Stimulated activated CD4-positive, alpha-beta T cell treated with anti-CD3 and anti-CD28 coated beads, Interleukin-12 subunit alpha, Interleukin-12 subunit beta, amount 100 ng/mL, for 4 hours (primary cell): ENCODE results near the gene P2RX6.
"Not testable (repeated sequence)": the region's sequence is repeated elsewhere in the genome, so short reads cannot be mapped to it uniquely, and the experiment has no call there.

Experiments used
- DNase-seq: peaks from one replicate; pipeline ENCODE4 v3.0.0-alpha.2; 2020

Gene P2RX6

DNA sequence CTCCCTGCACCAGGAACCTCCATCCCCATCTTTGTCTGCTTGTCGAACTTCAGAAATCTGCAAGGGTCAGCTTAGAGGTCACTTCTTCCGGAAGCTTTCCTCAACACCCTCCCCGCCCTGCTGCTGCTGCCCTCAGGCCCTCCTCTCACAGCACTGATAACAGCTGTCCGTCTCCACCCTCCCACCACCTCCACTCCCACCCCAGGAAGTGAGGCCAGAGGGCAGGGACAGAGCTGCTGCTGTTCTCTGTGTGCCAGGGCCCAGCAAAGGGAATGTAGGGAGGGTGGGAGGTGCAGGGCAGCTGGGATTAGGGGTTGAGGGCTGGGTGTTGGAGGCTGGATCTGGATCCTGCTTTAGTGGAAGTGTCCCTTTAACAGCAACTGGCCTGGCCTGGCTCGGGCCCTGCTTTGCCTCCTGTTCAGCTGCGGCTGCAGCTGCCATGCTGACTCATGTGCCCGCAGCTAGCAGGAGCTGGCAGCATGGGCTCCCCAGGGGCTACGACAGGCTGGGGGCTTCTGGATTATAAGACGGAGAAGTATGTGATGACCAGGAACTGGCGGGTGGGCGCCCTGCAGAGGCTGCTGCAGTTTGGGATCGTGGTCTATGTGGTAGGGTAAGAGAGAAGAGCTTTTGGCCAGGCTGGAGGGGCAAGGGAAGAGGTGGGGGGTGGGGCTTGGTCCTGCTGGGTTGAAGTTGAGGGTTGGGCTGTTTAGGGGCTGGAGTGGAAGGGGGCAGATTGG is at the start of gene P2RX6:
P2RX6 (plus strand) TSS at position 440 of the 740 bp plus-strand sequence; CDS start at position 450, 10 bp downstream.
- no peak for DNase-seq

DNA sequence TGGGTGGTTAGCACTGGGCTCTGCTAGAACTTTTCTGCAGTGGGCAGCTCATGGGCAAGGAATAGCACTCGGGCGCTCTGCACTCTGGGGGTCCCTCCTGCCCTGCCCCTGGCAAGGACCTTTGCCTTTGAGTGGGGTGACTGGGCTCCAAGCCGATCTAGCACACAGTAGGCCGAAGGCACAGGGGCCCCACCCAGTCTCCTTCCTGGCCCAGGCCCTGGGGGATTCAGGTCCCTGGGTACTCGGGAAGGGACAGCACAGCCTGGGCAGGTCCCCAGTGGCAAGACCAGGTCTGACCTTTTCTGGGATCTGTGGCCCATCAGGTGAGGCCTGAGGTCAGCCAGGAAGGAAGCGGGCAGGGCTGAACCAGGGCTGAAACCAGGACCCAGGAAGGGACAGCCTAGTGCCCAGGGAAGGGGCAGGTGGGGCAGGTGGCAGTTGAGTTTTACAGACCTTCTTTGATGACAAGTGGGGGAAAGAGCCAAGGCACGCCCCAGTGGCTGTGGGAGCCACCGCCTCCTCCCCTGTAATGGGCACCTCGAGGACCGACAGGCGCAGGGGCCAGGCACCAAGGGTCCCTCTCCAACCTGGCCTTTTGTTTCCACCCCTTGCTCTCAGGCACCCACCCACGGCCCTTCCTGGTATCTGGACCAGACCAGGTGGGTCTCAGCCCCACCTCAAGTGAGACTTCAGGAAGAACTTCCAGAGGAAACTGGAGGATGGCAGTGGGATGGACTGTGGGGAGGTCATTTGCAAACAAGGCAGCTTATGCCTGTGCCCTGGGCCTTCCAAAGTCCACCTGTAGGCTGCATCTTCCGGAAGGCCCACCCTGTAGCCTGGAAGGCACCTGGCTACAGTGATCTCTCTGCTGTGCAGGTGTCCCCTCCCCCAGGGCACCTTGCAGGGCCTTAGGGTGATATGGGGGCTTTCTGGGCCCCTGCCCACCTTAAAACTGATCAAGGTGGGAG is 48.8 kb upstream of the P2RX6 start:
- DNase-seq, result no peak

DNA sequence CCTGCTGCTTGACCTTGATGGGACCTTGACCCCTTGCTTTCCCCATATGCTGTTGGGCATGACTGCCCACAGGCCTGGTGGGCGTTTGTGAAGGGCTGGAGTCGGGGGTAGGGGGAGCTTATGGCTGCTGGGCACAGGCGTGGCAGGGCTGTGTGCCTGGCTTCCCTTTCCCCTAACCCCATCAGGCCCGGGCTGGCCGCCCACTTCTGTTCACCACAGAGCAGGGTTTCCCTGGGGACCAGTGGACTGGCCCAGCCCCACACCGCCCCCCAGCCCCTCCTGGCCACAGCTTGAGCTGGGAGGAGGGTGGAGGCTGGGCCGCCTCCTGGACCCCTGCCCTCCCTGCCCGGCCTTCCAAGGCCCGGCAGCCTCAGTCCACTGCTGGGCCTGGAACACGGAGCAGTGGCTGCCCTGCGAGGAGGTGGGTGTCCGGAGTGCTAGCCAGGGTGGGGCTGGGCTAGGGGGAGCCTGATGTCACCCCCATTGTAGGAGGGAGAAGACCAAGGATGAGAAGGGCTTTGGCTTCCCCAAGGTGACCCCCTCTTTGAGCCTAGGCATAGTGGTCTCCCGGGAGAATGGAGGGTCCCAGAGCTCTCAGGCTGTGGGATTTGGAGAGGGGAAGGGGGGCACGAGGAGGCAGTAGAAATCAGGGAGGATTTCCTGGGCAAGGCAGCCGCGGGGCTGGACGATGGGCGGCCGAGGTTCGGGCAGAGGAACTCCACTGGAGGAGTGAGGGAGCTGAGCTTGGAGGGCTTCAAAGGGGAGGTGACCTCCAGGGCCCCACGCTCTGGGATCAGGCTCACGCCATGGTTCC is 47.9 kb upstream of the P2RX6 start, which contains the start of gene AIFM3:
AIFM3 (plus strand) TSS at position 373 of the 814 bp plus-strand sequence. CDS start 690 bp downstream, outside the sequence.
- no peak for DNase-seq

DNA sequence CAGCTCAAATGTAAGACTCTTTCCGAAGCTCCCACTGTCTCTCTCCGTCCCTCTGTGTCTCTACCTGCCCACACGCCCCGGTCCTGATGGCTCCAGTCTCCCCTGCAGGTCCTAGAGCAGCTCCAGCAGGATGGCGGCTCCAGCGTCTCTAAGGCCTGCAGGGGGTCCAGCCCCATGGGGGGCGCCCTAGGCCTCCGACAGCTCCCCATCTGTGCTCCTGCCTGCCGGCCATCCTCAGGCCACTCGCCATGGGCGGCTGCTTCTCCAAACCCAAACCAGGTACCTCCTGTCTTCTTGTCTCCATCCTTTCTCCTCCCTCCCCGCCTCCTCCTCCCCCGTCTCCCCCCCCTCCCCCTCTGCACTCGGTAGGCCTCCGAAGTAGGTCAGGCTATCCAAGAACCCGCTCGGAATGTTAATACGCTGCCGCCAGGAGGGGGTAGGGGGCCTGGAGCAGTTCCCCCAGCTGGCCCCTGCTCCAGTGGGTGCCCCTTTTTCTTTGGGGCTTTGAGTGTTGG is 47.2 kb upstream of the P2RX6 start:
- DNase-seq, result no peak

DNA sequence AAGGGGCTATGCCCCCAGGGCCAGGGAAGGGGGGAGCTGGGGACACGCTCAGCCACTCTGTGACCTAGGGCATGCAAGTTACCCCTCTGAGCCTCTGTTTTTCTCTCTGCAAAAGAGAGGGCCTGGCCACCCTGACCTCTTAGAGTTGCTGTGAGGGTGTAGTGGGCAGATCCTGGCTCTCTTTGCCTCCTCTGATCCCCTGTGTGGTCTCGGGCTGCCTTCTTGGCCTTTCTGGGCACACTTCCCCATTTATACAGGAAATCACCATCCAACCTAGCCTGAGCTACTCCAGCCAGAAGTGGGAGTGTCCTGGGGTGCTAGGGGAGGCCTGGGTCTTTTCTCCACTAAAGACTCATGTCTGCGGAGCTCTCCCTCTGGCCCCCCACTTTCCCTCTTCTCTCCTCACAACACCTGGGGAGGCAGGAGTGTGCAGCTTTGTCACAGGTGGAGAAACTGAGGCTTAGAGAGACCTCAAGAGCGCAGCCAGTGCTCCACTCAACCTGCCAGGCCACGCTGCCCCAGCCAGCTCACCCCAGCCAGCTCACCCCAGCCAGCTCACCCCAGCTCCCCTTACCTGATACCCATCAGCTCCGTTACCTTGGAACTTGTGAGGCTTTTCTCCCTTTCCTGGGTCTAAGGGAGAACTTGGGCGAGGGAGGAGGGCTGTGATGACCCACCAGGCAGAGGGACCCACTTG is 46.5 kb upstream of the P2RX6 start:
- DNase-seq, result no peak

DNA sequence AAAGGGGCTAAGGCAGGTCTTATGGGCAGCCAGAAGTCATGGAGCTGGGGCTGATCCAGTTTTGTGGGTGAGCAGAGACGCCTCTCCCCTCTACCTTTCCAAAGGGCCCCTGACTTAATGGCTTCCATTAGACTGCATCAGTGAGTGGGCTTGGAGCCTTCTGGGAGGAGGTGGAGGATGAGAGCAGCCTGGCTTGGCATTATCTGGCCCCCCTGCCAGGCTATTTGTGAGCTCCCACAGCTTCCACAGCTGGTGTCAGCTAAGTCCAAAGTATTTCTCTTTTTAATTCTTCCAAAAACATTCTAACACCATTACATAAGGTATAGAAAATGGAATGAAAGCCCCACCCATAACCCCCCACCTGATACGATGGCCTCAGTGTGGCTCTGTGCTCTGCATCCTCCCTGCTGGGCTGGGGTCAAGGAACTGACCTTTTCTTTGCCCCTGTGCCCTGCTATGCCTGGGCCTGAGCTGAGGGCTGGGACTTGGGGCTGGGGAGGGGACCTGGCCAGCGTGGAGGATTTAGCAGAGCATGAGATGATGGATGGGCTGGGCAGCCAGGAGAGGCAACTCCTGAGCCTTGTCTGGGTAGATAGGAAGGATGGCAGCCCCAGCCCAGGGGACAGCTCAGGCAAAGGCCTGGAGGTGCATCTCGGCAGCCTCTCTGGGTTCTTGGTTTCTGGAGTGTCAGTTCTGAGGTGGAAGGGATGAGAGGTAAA is 43.9 kb upstream of the P2RX6 start:
- DNase-seq, result no peak

DNA sequence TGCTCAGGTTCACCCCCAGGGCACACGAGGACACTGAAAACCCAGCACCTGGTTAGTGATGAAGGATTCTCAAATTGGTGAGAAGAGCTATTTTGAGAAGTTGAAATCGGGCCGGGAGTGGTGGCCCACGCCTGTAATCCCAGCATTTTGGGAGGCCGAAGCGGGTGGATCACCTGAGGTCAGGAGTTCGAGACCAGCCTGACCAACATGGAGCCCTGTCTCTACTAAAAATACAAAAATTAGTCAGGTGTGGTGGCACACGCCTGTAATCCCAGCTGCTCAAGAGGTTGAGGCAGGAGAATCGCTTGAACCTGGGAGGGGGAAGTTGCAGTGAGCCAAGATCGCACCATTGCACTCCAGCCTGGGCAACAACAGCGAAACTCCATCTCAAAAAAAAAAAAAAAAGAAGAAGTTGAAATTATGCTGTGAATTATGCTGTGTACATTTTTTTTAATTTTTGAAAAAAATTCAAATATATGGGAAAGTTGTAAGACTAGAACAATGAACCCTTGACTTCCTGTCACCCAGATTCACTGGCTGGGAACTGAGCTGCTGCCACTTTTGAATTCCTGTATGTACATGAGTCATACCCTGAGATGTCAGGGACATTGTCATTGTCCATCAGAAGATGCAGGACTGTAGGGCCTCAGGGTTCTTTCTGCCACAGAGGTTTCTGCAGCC is 42.8 kb upstream of the P2RX6 start:
- DNase-seq, result not testable (repeated sequence)

DNA sequence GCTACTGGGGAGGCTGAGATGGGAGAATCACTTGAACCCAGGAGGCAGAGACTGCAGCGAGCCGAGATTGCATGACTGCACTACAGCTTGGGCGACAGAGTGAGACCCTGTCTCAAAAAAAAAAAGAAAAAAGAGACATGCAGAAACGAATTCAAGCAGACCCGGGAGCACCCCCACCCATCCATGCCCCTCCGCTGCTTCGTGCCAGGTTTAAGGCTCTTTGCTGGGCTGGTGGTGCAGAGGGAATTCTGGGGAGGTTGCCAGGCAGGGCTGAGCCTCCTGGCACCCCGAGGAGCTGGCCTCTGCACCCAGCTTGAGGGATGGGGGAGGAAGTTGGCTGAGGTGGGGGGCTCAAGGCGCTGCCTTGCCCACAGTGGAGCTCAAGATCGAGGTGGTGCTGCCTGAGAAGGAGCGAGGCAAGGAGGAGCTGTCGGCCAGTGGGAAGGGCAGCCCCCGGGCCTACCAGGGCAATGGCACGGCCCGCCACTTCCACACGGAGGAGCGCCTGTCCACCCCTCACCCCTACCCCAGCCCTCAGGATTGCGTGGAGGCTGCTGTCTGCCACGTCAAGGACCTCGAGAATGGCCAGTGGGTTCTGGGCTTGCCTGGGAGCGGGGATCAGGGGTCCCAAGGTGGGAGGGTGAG is 41.9 kb upstream of the P2RX6 start:
- DNase-seq, result no peak

DNA sequence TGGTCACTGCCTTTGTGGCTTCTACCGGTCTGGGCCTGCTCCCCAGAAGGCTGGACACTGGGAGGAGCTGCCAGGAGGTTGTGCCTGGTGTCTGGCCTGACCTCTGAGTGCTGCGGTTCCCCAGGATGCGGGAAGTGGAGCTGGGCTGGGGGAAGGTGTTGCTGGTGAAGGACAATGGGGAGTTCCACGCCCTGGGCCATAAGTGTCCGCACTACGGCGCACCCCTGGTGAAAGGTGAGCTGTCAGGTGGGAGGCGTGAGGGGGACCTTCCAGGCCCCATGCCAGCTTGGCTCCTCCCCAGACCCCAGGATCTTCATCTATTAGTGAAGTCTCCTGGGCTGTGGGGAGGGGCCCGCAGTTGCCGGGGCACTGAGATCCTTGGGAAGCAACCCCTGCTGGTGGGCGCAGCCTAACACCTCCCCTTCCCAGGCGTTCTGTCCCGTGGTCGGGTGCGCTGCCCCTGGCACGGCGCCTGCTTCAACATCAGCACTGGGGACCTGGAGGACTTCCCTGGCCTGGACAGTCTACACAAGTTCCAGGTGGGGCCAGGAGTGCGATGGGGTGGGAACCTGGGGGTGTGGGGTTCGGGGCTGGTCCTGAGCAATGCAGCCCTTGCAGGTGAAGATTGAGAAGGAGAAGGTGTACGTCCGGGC is 41.2 kb upstream of the P2RX6 start:
- no peak for DNase-seq

DNA sequence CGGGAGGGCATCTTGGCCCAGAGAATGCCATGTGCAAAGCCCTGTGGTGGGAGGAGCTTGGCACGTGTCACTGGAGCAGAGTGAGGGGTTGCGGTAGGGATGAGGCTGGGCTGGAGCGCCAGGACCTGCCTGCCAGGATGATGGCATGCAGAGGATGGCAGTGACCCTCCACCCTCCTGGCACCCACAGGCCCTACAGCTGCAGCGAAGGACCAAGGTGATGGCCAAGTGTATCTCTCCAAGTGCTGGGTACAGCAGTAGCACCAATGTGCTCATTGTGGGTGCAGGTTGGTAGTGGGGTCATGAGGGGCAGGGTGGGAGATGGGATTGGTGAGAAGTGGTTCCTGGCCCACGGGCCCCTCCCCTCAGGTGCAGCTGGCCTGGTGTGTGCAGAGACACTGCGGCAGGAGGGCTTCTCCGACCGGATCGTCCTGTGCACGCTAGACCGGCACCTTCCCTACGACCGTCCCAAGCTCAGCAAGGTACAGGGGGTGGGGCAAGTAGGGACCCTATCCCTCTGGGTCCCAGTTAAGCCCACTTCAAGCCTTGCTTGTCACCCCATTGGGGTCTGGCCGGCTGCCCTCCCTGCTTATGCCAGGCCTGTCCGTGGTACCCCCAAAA is 40.5 kb upstream of the P2RX6 start:
- DNase-seq, result no peak

DNA sequence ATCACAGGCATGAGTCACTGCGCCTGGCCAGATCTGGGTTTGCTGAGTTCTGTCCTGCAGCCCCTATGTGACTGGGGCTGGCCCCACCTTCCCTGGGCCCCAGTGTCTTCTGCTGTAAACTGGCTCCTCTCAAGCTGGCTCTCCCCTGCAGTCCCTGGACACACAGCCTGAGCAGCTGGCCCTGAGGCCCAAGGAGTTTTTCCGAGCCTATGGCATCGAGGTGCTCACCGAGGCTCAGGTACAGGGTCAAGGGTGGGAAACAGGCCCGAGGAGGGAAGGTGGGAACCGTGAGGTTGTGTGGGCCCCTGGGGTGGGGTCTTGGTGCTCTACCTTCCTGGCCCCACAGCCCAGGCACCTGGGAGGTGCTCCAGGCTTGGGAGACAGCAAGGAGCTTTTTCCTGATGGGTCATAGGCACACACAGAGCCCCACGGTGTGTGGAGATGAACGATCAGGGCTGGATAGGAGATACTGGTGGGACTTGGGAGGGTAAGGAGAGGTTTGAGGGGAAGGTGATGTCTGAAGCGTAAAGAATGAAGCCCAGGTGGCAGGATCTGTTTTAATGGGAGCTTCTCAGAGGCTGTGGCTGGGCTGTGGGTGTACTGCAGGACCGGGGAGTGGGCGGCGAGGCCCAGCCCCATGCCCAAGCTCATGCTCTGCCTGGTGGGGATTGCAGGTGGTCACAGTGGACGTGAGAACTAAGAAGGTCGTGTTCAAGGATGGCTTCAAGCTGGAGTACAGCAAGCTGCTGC is 39.2 kb upstream of the P2RX6 start:
- DNase-seq, result no peak

DNA sequence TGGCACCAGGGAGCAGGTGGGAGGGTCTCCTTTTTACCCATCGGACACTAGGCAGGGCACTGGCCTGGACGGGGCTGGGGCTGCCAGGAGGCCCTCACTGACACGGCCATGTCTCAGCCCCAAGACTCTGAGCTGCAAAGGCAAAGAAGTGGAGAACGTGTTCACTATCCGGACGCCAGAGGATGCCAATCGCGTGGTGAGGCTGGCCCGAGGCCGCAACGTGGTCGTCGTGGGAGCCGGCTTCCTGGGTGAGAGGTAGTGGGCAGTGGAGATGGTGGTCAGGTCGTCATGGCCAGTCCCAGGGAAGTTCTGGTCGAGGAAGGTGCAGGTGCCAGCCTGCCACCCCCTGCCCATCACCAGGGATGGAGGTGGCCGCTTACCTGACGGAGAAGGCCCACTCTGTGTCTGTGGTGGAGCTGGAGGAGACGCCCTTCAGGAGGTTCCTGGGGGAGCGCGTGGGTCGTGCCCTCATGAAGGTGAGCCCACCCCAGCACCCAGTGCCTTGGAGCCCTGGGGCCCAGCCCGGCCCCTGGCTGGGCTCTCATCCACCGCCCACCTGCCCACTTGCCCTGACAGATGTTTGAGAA is 38.6 kb upstream of the P2RX6 start:
- no peak for DNase-seq

DNA sequence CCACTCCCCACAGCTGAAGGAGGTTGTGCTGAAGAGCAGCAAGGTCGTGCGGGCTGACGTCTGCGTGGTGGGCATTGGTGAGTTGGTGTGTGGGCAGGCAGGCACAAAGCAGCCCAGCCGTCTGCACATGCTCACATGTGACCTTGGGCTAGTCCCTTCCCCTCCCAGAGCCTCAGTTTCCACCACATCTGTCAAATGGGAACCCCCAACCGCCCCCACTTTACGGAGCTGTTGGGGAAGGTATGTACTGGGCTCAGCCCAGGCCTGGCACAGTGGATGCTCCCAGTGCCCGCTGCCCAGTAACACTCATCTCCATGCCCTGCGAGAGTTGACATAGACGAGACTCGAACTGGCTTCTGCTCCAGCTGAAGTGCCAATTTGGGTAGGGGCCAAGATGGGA is 37.9 kb upstream of the P2RX6 start:
- no peak for DNase-seq

DNA sequence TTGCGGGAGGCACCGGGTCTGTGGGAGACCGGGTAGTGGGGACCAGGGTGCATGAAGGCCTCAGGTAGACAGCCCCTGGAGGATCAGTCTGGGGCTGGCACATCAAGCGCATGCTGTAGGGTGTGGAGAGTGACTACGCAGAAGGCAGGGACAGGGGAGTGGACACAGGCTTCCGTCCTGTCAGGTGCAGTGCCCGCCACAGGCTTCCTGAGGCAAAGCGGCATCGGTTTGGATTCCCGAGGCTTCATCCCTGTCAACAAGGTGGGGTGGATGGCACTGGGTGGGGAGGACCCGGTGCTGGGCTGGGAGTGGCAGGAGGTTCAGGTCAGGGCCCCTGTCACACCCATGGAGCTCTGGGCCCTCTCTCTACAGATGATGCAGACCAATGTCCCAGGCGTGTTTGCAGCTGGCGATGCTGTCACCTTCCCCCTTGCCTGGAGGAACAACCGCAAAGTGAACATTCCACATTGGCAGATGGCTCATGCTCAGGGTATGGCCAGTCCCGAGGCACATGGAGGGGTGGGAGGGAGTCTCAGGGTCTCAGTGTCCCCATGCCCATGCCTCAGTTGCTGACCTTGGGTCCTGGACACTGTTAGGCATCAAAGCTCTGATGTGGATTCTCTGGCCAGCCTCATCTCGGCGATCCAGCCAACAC is 37.3 kb upstream of the P2RX6 start:
- DNase-seq, result no peak

DNA sequence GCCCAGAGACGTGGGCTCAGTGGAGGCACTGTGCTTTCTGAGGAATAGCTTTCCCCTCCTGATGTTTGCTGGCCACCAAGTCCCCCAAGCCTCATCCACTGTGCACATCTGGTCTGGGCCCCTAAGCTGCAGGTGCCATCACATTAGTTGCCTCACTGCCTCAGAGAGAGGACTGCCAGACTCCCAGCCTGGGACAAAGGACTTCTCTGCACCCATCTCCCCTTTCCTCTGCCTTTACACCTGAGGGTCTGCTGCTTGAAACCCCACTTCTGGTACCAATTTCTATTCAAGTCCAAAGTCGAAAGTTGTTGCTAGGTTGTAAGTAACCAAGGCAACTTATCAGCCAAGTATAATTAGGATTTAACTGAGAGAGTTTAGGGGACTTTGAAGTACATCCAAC is 36.5 kb upstream of the P2RX6 start:
- DNase-seq, result no peak

DNA sequence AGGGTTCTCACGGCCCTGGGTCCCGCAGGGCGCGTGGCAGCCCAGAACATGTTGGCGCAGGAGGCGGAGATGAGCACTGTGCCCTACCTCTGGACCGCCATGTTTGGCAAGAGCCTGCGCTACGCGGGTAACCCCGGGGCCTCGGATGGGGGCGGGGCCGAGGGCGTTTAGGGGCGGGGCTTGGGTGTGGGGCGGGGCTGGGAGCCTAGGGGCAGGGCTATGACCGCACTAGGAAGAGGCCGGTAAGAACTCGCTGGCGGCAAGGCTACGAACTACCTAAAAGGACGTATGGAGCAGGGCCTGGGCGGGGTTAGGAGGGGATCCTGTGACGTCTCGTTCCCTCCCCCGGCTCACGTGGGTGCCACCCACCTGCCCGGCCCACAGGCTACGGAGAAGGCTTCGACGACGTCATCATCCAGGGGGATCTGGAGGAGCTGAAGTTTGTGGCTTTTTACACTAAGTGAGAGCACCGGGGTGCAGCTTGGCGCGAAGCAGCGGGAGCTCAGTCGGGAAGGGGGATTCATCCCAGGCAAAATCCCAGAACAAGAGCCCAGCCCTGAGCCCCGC is 35.6 kb upstream of the P2RX6 start:
- DNase-seq, result peak; percentile 60

DNA sequence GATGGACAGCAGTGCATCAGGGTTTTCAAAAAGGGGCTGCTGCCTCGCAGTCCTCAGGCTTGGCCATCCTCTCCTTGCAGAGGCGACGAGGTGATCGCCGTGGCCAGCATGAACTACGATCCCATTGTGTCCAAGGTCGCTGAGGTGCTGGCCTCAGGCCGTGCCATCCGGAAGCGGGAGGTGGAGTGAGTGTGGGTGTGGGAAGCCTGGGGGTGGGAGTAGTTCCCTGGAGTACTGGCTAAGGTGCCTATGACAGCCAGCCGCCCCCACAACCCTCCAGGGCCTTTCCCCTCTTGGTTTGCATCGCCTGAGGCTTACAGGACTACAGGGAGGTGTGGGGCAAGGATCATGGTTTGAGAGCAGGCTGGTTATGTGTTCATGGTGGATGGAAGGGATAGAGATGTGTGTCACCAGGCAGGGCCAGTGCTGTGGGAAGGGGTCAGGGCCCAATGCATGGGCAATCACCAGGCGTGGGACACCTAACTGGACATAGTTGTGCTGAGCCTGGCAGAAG is 35.0 kb upstream of the P2RX6 start:
- no peak for DNase-seq
